ENCODE data around the gene RAPGEF1. TPM values are rescaled to one million over a fixed set of nuclear protein-coding genes. Genes with fewer than 3 reads are reported as not detected.

Gene RAPGEF1
- total RNA-seq, 6 experiments from 2014 or later: 22.9 to 53.6 (median 30.2) TPM

- no peaks in the 10 kb centered on the region for H3K4me1 ChIP-seq
- DNase-seq (no peak), ATAC-seq (peak; percentile 23 to 46 (median 30))
- no peak for TF ChIP-seq POLR2A (IDR thresholded peaks at IDR 0.05)
- TF ChIP-seq CTCF (IDR thresholded peaks at IDR 0.05): peak in 2 of 4 donors; percentile 27 to 41
- no peak overlapping the region for H3K4me3 ChIP-seq
- no peaks in the 10 kb centered on the region for H3K36me3 ChIP-seq
- no peaks in the 10 kb centered on the region for H3K27me3 ChIP-seq
- H3K9me3 ChIP-seq: no peaks in the 10 kb centered on the region
- no peak overlapping the region for H3K27ac ChIP-seq
- intact Hi-C loops (cut with DNase I): no loop called here
- 57% methylated on average over 1 of the region's 1 CpG for WGBS (ENCODE audit: insufficient coverage, low coverage, low lambda C conversion rate, missing lambda C conversion rate)
Measured at GRCh38 chr9:131559421-131560000, 180.4 kb downstream of the RAPGEF1 start.

GRCh38 chr9:131557855-131558548, 181.9 kb downstream of the RAPGEF1 start:
- H3K4me3 ChIP-seq: no peak overlapping the region
- H3K27ac ChIP-seq: no peak overlapping the region
- DNase-seq (no peak), ATAC-seq (peak in 2 of 4 donors; percentile 10)
- TF ChIP-seq POLR2A (IDR thresholded peaks at IDR 0.05): no peak
- no peak for TF ChIP-seq CTCF (IDR thresholded peaks at IDR 0.05)
- no peaks in the 10 kb centered on the region for H3K36me3 ChIP-seq
- WGBS (ENCODE audit: insufficient coverage, low coverage, low lambda C conversion rate, missing lambda C conversion rate): 80% methylated on average over 1 of the region's 25 CpGs
- no peaks in the 10 kb centered on the region for H3K9me3 ChIP-seq
- no peaks in the 10 kb centered on the region for H3K4me1 ChIP-seq
- H3K27me3 ChIP-seq: no peaks in the 10 kb centered on the region
- intact Hi-C loops (cut with DNase I): no loop called here

GRCh38 chr9:131555841-131556673, 183.8 kb downstream of the RAPGEF1 start:
- Histone ChIP-seq H3K4me3 (no peak overlapping the region), H3K4me1 (no peaks in the 10 kb centered on the region), H3K9me3 (no peaks in the 10 kb centered on the region), H3K27ac (no peak overlapping the region), H3K27me3 (no peaks in the 10 kb centered on the region), H3K36me3 (no peaks in the 10 kb centered on the region)
- TF ChIP-seq POLR2A (IDR thresholded peaks at IDR 0.05): no peak
- no peak for TF ChIP-seq CTCF (IDR thresholded peaks at IDR 0.05)
- ATAC-seq: no peak
- DNase-seq: no peak
- 87% methylated on average over 3 of the region's 15 CpGs for WGBS (ENCODE audit: insufficient coverage, low coverage, low lambda C conversion rate, missing lambda C conversion rate)
- intact Hi-C loops (cut with DNase I): no loop called here

GRCh38 chr9:131554843-131555351, 185.0 kb downstream of the RAPGEF1 start:
- 76% methylated on average over 19 of the region's 54 CpGs for WGBS (ENCODE audit: insufficient coverage, low coverage, low lambda C conversion rate, missing lambda C conversion rate)
- Histone ChIP-seq H3K4me3 (no peak overlapping the region), H3K36me3 (no peaks in the 10 kb centered on the region), H3K27me3 (no peaks in the 10 kb centered on the region), H3K4me1 (no peaks in the 10 kb centered on the region), H3K9me3 (no peaks in the 10 kb centered on the region), H3K27ac (no peak overlapping the region)
- ATAC-seq (no peak), DNase-seq (no peak)
- TF ChIP-seq POLR2A (IDR thresholded peaks at IDR 0.05) (no peak), CTCF (IDR thresholded peaks at IDR 0.05) (no peak)
- intact Hi-C loops (cut with DNase I): no loop called here
